Type B pancreatic cell (in vitro differentiated cells): Measurements from ENCODE around the gene FAAP20. TPM values are rescaled to one million over a fixed set of nuclear protein-coding genes. Genes with fewer than 3 reads are reported as not detected.

Experiments
- DNase-seq: peaks from one replicate; pipeline ENCODE4 v3.0.0; 2021; ENCODE audit warnings: mixed read lengths; ENCODE audit not compliant: unreplicated experiment; ENCODE audit errors: extremely low spot score
- H3K27ac Mint-ChIP-seq: 2 replicates; pipeline ENCODE4 v1.8.0; 2021; ENCODE audit warnings: mild to moderate bottlenecking, mixed read lengths
- H3K27me3 Mint-ChIP-seq: 2 replicates; pipeline ENCODE4 v1.8.0; 2021; ENCODE audit warnings: mixed read lengths
- H3K36me3 Mint-ChIP-seq: 2 replicates; pipeline ENCODE4 v1.8.0; 2021; ENCODE audit warnings: mixed read lengths
- H3K4me1 Mint-ChIP-seq: one replicate; pipeline ENCODE4 v1.8.0; 2021; ENCODE audit warnings: mixed read lengths; ENCODE audit not compliant: unreplicated experiment
- H3K4me3 Mint-ChIP-seq: 2 replicates; pipeline ENCODE4 v1.8.0; 2021; ENCODE audit warnings: mild to moderate bottlenecking, mixed read lengths
- H3K9me3 Mint-ChIP-seq: 2 replicates; pipeline ENCODE4 v1.8.0; 2021; ENCODE audit warnings: mixed read lengths
- CTCF ChIP-seq: fragments of 200-600 bp; sonication (generic); conservative IDR thresholded peaks from 2 replicates; pipeline ENCODE4 v1.5.0; 2021; ENCODE audit warnings: antibody characterized with exemption, mild to moderate bottlenecking
- total RNA-seq: library from RNA; stranded (reverse); gene quantifications from 2 replicates; pipeline ENCODE4 v1.2.1, GENCODE V29; 2021; ENCODE audit warnings: low replicate concordance

The FAAP20 gene
- total RNA-seq, 1 donor from 2014 or later = 73.8 TPM

GRCh38 chr1:2209400-2210083, 15.0 kb upstream of the FAAP20 start:
- H3K27me3 Mint-ChIP-seq = no peaks in the 10 kb centered on the region
- no peaks in the 10 kb centered on the region for H3K36me3 Mint-ChIP-seq
- DNase-seq = peak; percentile 68
- peaks cover 9% of the 10 kb centered on the region for H3K4me1 Mint-ChIP-seq
- H3K27ac Mint-ChIP-seq = peak overlapping the region; percentile 41
- no peaks in the 10 kb centered on the region for H3K9me3 Mint-ChIP-seq
- H3K4me3 Mint-ChIP-seq = peak overlapping the region; percentile 58
- TF ChIP-seq CTCF = no peak

- Mint-ChIP-seq H3K9me3 (no peaks in the 10 kb centered on the region), H3K4me3 (peak overlapping the region; percentile 68), H3K27me3 (no peaks in the 10 kb centered on the region), H3K36me3 (no peaks in the 10 kb centered on the region), H3K27ac (peak overlapping the region; percentile 37), H3K4me1 (peaks cover 9% of the 10 kb centered on the region)
- TF ChIP-seq CTCF = no peak
- peak; percentile 72 for DNase-seq
Measured at GRCh38 chr1:2208309-2209239, 14.0 kb upstream of the FAAP20 start.

DNA sequence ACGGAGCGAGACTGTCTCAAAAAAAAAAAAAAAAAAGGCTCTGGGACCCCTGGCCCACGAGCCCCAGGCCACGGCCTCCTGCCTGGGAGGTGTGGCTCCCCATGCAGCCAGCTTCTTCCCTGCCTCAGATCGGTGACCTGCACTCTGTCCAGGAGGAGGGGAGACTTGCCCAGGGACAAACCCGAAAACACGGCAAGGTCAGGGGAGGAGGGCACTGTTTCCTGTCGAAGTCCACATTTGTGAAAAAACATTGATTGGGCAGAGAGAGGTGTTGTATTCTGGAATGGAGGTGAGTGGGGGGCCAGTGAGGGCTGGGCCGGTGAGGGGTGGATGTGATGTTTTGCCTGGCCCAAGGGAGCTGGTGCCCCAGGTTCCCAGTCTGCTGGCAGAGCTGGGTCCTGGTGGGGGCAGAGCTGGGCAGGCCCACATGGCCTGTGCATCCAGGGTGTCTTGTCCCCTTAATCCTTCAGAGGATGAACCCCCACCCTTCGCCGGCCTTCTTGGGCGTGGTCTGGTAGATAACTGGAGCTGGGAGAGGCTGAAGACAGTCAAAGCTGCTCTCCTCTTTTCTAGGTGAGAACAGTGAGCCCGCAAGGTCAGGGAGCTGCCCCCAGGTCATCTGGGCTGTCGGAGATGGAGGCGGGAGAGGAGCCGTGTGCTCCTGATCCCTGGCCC, 12.4 kb upstream of the FAAP20 start:
- Mint-ChIP-seq H3K4me1 (peaks cover 9% of the 10 kb centered on the region), H3K4me3 (peak overlapping the region; percentile 45), H3K9me3 (no peaks in the 10 kb centered on the region)

DNA sequence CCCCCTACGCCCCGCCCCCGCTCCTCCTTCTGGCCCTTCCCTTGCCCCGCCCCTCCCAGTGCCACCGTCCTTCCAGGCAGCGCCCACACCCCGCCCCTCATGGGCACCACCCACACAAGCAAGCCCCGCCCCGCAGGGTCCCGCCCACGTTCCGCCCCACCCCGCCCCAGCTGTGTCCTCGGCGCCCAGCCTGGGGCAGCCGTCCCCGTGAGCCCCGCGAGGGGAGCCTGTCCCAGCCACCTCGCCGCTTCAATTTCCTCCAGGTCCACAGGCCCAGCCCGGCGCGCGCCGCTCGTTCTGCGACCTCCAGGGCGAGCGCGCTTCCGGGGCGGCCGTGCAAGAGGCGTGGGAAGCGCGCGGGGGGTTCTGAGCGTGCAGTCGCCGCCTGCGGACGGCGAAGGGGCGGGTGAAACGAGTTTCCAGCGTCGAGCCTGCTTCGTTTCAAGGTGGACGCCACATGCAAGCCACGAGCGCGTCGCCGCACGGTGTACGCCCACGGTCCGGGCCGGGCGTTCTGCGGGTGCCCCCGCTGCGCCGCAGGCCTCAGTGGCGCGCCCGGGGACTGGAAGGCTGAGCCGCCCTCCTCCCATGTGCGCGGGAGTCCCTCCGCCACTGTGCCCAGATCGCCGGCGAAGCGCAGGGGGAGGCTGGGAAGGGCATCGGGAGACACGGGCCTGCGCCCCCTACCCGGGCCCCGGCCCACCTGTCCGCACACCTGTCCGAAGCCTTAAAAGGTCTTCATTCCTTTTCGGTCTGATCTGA, 10.8 kb upstream of the FAAP20 start:
- Mint-ChIP-seq H3K4me3 (peak overlapping the region; percentile 73), H3K27ac (no peak overlapping the region), H3K4me1 (peaks cover 9% of the 10 kb centered on the region), H3K27me3 (no peaks in the 10 kb centered on the region), H3K9me3 (no peaks in the 10 kb centered on the region), H3K36me3 (no peaks in the 10 kb centered on the region)
- peak; percentile 26 for TF ChIP-seq CTCF
- DNase-seq = peak; percentile 95

More for the DNA sequence above, 12.4 kb upstream of the FAAP20 start:
- DNase-seq = peak; percentile 68
- no peak for TF ChIP-seq CTCF
- Mint-ChIP-seq H3K36me3 (no peaks in the 10 kb centered on the region), H3K27me3 (no peaks in the 10 kb centered on the region), H3K27ac (peak overlapping the region; percentile 18)
